Stomach (tissue), 9 donors: Measurements from ENCODE around the gene SURF1. TPM values are rescaled to one million over a fixed set of nuclear protein-coding genes. Genes with fewer than 3 reads are reported as not detected.

ENCODE experiments used
- DNase-seq, 2 donors: peaks; one replicate each; pipeline versions ENCODE4 v3.0.0 to v3.0.0-alpha.2; 2013 to 2019
- H3K27ac ChIP-seq, 5 donors: fragments of 200-600 bp in 4 of 5; sonication (generic) in 4 of 5; one replicate each; pipeline ENCODE4 v1.5.1; 2013 to 2019; ENCODE audit warnings: mild to moderate bottlenecking in 1 of 5, moderate library complexity in 1 of 5
- H3K27me3 ChIP-seq, 3 donors: fragments of 200-600 bp; sonication (generic); one replicate each; pipeline ENCODE4 v1.5.1; 2017 to 2019; ENCODE audit warnings: mixed run types in 1 of 3
- H3K36me3 ChIP-seq, 4 donors: fragments of 200-600 bp; sonication (generic); 1 replicate in 3 of 4; 2 replicates in 1 of 4; pipeline ENCODE4 v1.5.1; 2016 to 2019
- H3K4me1 ChIP-seq, 4 donors: fragments of 200-600 bp; sonication (generic); one replicate each; pipeline ENCODE4 v1.5.1; 2016 to 2019
- H3K4me3 ChIP-seq, 4 donors: fragments of 200-600 bp; sonication (generic) in 3 of 4; one replicate each; pipeline ENCODE4 v1.5.1; 2016 to 2019; ENCODE audit warnings: mild to moderate bottlenecking in 1 of 4
- H3K9me3 ChIP-seq, 4 donors: fragments of 200-600 bp; sonication (generic); one replicate each; pipeline ENCODE4 v1.5.1; 2016 to 2019
- CTCF ChIP-seq, 7 experiments: fragments of 450-650 bp in 4 of 7; fragments of 200-600 bp in 3 of 7; sonication (generic) in 3 of 7; IDR thresholded peaks; one replicate each; pipeline ENCODE4 v1.5.1; 2016 to 2019; ENCODE audit warnings: antibody characterized with exemption in 7 of 7, control low read depth in 2 of 7, mild to moderate bottlenecking in 1 of 7
- EP300 ChIP-seq: sonication (generic); formaldehyde crosslinking; IDR thresholded peaks from one replicate; pipeline ENCODE4 v1.6.1; 2017; ENCODE audit warnings: antibody characterized with exemption
- POLR2A ChIP-seq, 4 donors: fragments of 450-650 bp; IDR thresholded peaks; one replicate each; pipeline ENCODE4 v1.6.1; 2016; ENCODE audit warnings: antibody characterized with exemption in 4 of 4, control low read depth in 2 of 4, mild to moderate bottlenecking in 1 of 4, moderate library complexity in 1 of 4
- POLR2AphosphoS5 ChIP-seq, 3 donors: sonication (generic); formaldehyde crosslinking; IDR thresholded peaks; one replicate each; pipeline ENCODE4 v1.6.1; 2016; ENCODE audit warnings: antibody characterized with exemption in 3 of 3
- WGBS, 5 donors: extraction: QIAGEN DNeasy Blood & Tissue Kit in 3 of 5; methylation state at CpG; one replicate each; pipeline versions ENCODE4 v1.1.5 to v1.1.7; 2013 to 2018; 5-methylcytosine and 5-hydroxymethylcytosine counted together
- intact Hi-C: fragments of 100-400 bp; cut with DNase I; formaldehyde crosslinking; loops from one replicate; pipeline ENCODE4 v1.15.1; 2023; ENCODE audit warnings: low total_unique reads
- polyA plus RNA-seq, 3 donors: library from polyadenylated mRNA; stranded (reverse); fragments of 200-250 nt; gene quantifications; one replicate each; pipeline ENCODE4 v1.2.3, GENCODE V29; 2013
- total RNA-seq, 5 donors: library from RNA; depleted of rRNA; stranded (reverse); fragments of >200 nt; gene quantifications; one replicate each; pipeline versions ENCODE4 v1.1.0 to v1.2.3, GENCODE V29; 2014 to 2016
- donor health status: healthy with polysubstance abuse.
- donor health status: Bipolar disorder and iron deficiency.
- donor health status: healthy.

Gene SURF1
- total and polyA plus RNA-seq, 8 donors: 1.7 to 118 (median 45.3) TPM

GRCh38 chr9:133344071-133344470 lies 12.2 kb downstream of the SURF1 start:
- DNase-seq: no peak
- WGBS, 5 donors: 95 to 97% (median 96%) methylated on average over 15 to 19 of the region's 19 CpGs

GRCh38 chr9:133342570-133342969 lies 13.7 kb downstream of the SURF1 start:
- intact Hi-C loops: no loop called here
- H3K4me3 ChIP-seq: no peak overlapping the region
- peaks cover 14 to 50% (median 22%) of the 10 kb centered on the region in 4 donors for H3K4me1 ChIP-seq
- WGBS, 5 donors: 76 to 86% (median 85%) methylated on average over 10 to 11 of the region's 11 CpGs
- TF ChIP-seq POLR2AphosphoS5 (IDR thresholded peaks at IDR 0.05) (no peak), CTCF (IDR thresholded peaks at IDR 0.05) (no peak), POLR2A (IDR thresholded peaks at IDR 0.05) (no peak), EP300 (no peak)
- H3K27ac ChIP-seq: peak overlapping the region in 2 of 5 donors; percentile 21 to 38
- peaks cover 58 to 78% (median 72%) of the 10 kb centered on the region in 4 donors for H3K36me3 ChIP-seq
- H3K27me3 ChIP-seq: no peaks in the 10 kb centered on the region
- DNase-seq: no peak
- H3K9me3 ChIP-seq: no peaks in the 10 kb centered on the region

More at GRCh38 chr9:133344071-133344470, 12.2 kb downstream of the SURF1 start:
- Histone ChIP-seq H3K36me3 (peaks cover 58 to 71% (median 70%) of the 10 kb centered on the region in 4 donors), H3K4me1 (peaks cover 16 to 55% (median 29%) of the 10 kb centered on the region in 4 donors), H3K27me3 (no peaks in the 10 kb centered on the region), H3K27ac (no peak overlapping the region), H3K4me3 (no peak overlapping the region), H3K9me3 (no peaks in the 10 kb centered on the region)
- no peak for TF ChIP-seq EP300
- no peak for TF ChIP-seq POLR2AphosphoS5 (IDR thresholded peaks at IDR 0.05)
- no peak for TF ChIP-seq CTCF (IDR thresholded peaks at IDR 0.05)
- no peak for TF ChIP-seq POLR2A (IDR thresholded peaks at IDR 0.05)
- intact Hi-C loops: no loop called here

- H3K27ac ChIP-seq: peak overlapping the region in 2 of 5 donors; percentile 21 to 38
- no peak overlapping the region for H3K4me3 ChIP-seq
- peaks cover 12 to 48% (median 19%) of the 10 kb centered on the region in 4 donors for H3K4me1 ChIP-seq
- no peak for TF ChIP-seq EP300
- TF ChIP-seq POLR2A (IDR thresholded peaks at IDR 0.05): no peak
- TF ChIP-seq POLR2AphosphoS5 (IDR thresholded peaks at IDR 0.05): no peak
- no peak for TF ChIP-seq CTCF (IDR thresholded peaks at IDR 0.05)
- peaks cover 58 to 78% (median 72%) of the 10 kb centered on the region in 4 donors for H3K36me3 ChIP-seq
- no peaks in the 10 kb centered on the region for H3K27me3 ChIP-seq
- intact Hi-C loops: no loop called here
- no peaks in the 10 kb centered on the region for H3K9me3 ChIP-seq
- DNase-seq: no peak
- 75 to 94% (median 82%) methylated on average over 5 to 12 of the region's 12 CpGs for WGBS, 5 donors
Observed at GRCh38 chr9:133342069-133342406, 14.2 kb downstream of the SURF1 start.

GRCh38 chr9:133341369-133342068 lies 14.8 kb downstream of the SURF1 start:
- Histone ChIP-seq H3K4me3 (peak overlapping the region in 1 of 4 donors; percentile 4), H3K27ac (peak overlapping the region in 3 of 5 donors; percentile 20 to 39 (median 21)), H3K27me3 (no peaks in the 10 kb centered on the region), H3K4me1 (peaks cover 9 to 48% (median 19%) of the 10 kb centered on the region in 4 donors), H3K36me3 (peaks cover 58 to 78% (median 72%) of the 10 kb centered on the region in 4 donors), H3K9me3 (no peaks in the 10 kb centered on the region)
- no peak for DNase-seq
- 83 to 89% (median 84%) methylated on average over 13 to 15 of the region's 15 CpGs for WGBS, 5 donors
- TF ChIP-seq POLR2A (IDR thresholded peaks at IDR 0.05): no peak
- no peak for TF ChIP-seq CTCF (IDR thresholded peaks at IDR 0.05)
- TF ChIP-seq POLR2AphosphoS5 (IDR thresholded peaks at IDR 0.05): no peak
- no peak for TF ChIP-seq EP300
- intact Hi-C loops: no loop called here
